HepG2 (cell line): ENCODE data around the gene HCK. TPM values are rescaled to one million over a fixed set of nuclear protein-coding genes. Genes with fewer than 3 reads are reported as not detected.

Experiments
- AGO1 ChIP-seq: fragments of 200-400 bp; formaldehyde crosslinking; IDR thresholded peaks from 2 replicates; pipeline ENCODE4 v1.6.1; 2017; ENCODE audit warnings: mild to moderate bottlenecking, low read depth, low read length, moderate library complexity; ENCODE audit not compliant: poor library complexity, severe bottlenecking
- ATF6 ChIP-seq: sonication (generic); formaldehyde crosslinking; conservative IDR thresholded peaks from 2 replicates; pipeline ENCODE4 v1.4.0; 2020; ENCODE audit warnings: missing genetic modification reagents
- MEIS2 ChIP-seq: sonication (generic); formaldehyde crosslinking; IDR thresholded peaks from 2 replicates; pipeline ENCODE4 v1.9.0; 2021; ENCODE audit warnings: mild to moderate bottlenecking, missing genetic modification reagents
- PATZ1 ChIP-seq: sonication (generic); formaldehyde crosslinking; IDR thresholded peaks from 2 replicates; pipeline ENCODE4 v1.4.0; 2020; ENCODE audit warnings: missing genetic modification reagents
- RCOR2 ChIP-seq: IDR thresholded peaks from 2 replicates; pipeline ENCODE4 v1.6.1; 2016; ENCODE audit warnings: missing biosample characterization, missing genetic modification reagents
- RXRB ChIP-seq: IDR thresholded peaks from 2 replicates; pipeline ENCODE4 v1.6.1; 2016; ENCODE audit warnings: borderline replicate concordance, missing genetic modification reagents, missing compliant biosample characterization
- SP1 ChIP-seq, 2 experiments: fragments of 450-650 bp in 1 of 2; sonication (generic) in 1 of 2; formaldehyde crosslinking in 1 of 2; IDR thresholded peaks; 2 replicates each; pipeline versions ENCODE4 v1.4.0 to v1.6.1; 2016 to 2020; ENCODE audit warnings: missing genetic modification reagents in 1 of 2
- UBTF ChIP-seq: sonication (generic); formaldehyde crosslinking; IDR thresholded peaks from 2 replicates; pipeline ENCODE4 v1.4.0; 2020; ENCODE audit warnings: mild to moderate bottlenecking, missing genetic modification reagents
- ZFYVE20 ChIP-seq: sonication (generic); formaldehyde crosslinking; IDR thresholded peaks from 2 replicates; pipeline ENCODE4 v1.8.0; 2023; ENCODE audit warnings: low read depth, mild to moderate bottlenecking, moderate library complexity, missing genetic modification reagents, borderline replicate concordance
- ZNF205 ChIP-seq: IDR thresholded peaks from 2 replicates; pipeline ENCODE4 v1.6.1; 2018; ENCODE audit warnings: missing biosample characterization, missing genetic modification reagents
- ZNF777 ChIP-seq: sonication (generic); formaldehyde crosslinking; IDR thresholded peaks from 2 replicates; pipeline ENCODE4 v1.4.0; 2020; ENCODE audit warnings: missing genetic modification reagents
- ZSCAN21 ChIP-seq: sonication (generic); formaldehyde crosslinking; IDR thresholded peaks from 2 replicates; pipeline ENCODE4 v1.8.0; 2022; ENCODE audit warnings: mild to moderate bottlenecking, missing genetic modification reagents, moderate library complexity, borderline replicate concordance
- ZSCAN31 ChIP-seq: sonication (generic); formaldehyde crosslinking; IDR thresholded peaks from 2 replicates; pipeline ENCODE4 v1.5.0; 2020; ENCODE audit warnings: low read depth, mild to moderate bottlenecking, missing genetic modification reagents
- polyA plus RNA-seq, 8 experiments: library from polyadenylated mRNA; depleted of rRNA in 3 of 8; stranded (reverse) in 7 of 8; unstranded in 1 of 8; fragments of >200 nt; fragmentation: Illumina TruSeq in 4 of 8; extraction: Trizol in 4 of 8; gene quantifications; 2 replicates each; pipeline versions ENCODE4 v1.2.1 to v1.2.3, GENCODE V29; 2011 to 2016; ENCODE audit warnings: low read depth in 4 of 8, missing spikeins in 1 of 8, mixed read lengths in 1 of 8; ENCODE audit not compliant: insufficient read depth in 1 of 8
- total RNA-seq, 5 experiments: library from RNA; depleted of rRNA; stranded (reverse); fragments of >200 nt; fragmentation: Illumina TruSeq; extraction: Trizol; gene quantifications; 2 replicates each; pipeline ENCODE4 v1.2.3, GENCODE V29; 2016; ENCODE audit warnings: low read depth in 1 of 5

The HCK gene
- total and polyA plus RNA-seq, 2 of the 13 experiments (the other 11 are each of a cell fraction or from before 2014, with no cell fraction given), result 0.04 TPM; not detected in 1

- TF ChIP-seq UBTF (CRISPR knock-in tag) (peak; percentile 17; the same call in 1 of the 2 replicates), AGO1 (no peak), PATZ1 (CRISPR knock-in tag) (0 out of 2 replicates have a peak, but pooled peaks have one; percentile 9), RXRB (no peak), ZNF777 (peak; percentile 92), RCOR2 (no peak), ZSCAN21 (CRISPR knock-in tag) (no peak), ATF6 (CRISPR knock-in tag) (no peak), ZNF205 (CRISPR knock-in tag) (no peak), ZFYVE20 (no peak), SP1 (IDR thresholded peaks at IDR 0.05) (no peak), SP1 (CRISPR knock-in tag; IDR thresholded peaks at IDR 0.05) (no peak), ZSCAN31 (CRISPR knock-in tag) (no peak), MEIS2 (CRISPR knock-in tag) (0 out of 2 replicates have a peak, but pooled peaks have one; percentile 5)
Measured at GRCh38 chr20:32019156-32019510, 32.9 kb upstream of the HCK start (continued).
